Measurements from ENCODE around the gene DDN.

Gene DDN

DNA sequence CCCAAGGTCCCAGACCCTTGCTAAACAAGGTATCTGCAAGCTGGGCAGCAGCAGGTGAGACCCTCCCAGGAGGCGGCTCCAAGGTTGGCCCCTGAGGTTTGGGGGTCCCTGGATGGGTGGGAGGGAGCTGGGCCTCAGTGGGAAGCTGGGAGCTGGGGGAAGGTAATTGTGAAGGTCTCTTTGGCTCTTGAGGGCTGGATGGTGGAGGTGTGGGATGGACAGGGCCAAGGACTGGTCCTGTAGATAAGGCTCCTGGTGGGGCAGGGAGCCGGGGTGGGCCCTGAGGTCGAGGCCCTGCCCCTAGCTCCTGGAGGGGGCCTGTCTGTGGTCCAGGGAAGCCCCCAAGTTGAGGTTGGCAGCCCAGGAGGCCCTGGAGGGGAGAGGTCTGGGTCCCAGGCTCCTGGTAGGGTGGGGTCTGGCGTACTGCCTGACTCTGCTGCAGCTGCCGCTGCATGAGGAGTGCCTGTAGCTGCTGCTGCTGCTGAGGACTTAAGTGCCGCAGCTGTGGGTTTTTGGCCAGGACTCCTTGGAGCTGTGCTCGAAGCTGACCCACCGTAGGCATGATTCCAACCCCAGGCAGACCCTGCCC is 32.5 kb upstream of the DDN start:
- no peak overlapping the region for H3K4me3 ChIP-seq (ENCODE audit: low read length)
- no peak for DNase-seq (ENCODE audit: low read depth)
- TF ChIP-seq, protein P1, sequence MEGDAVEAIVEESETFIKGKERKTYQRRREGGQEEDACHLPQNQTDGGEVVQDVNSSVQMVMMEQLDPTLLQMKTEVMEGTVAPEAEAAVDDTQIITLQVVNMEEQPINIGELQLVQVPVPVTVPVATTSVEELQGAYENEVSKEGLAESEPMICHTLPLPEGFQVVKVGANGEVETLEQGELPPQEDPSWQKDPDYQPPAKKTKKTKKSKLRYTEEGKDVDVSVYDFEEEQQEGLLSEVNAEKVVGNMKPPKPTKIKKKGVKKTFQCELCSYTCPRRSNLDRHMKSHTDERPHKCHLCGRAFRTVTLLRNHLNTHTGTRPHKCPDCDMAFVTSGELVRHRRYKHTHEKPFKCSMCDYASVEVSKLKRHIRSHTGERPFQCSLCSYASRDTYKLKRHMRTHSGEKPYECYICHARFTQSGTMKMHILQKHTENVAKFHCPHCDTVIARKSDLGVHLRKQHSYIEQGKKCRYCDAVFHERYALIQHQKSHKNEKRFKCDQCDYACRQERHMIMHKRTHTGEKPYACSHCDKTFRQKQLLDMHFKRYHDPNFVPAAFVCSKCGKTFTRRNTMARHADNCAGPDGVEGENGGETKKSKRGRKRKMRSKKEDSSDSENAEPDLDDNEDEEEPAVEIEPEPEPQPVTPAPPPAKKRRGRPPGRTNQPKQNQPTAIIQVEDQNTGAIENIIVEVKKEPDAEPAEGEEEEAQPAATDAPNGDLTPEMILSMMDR (conservative IDR thresholded peaks at IDR 0.05; ENCODE audit: low read length): no peak

DNA sequence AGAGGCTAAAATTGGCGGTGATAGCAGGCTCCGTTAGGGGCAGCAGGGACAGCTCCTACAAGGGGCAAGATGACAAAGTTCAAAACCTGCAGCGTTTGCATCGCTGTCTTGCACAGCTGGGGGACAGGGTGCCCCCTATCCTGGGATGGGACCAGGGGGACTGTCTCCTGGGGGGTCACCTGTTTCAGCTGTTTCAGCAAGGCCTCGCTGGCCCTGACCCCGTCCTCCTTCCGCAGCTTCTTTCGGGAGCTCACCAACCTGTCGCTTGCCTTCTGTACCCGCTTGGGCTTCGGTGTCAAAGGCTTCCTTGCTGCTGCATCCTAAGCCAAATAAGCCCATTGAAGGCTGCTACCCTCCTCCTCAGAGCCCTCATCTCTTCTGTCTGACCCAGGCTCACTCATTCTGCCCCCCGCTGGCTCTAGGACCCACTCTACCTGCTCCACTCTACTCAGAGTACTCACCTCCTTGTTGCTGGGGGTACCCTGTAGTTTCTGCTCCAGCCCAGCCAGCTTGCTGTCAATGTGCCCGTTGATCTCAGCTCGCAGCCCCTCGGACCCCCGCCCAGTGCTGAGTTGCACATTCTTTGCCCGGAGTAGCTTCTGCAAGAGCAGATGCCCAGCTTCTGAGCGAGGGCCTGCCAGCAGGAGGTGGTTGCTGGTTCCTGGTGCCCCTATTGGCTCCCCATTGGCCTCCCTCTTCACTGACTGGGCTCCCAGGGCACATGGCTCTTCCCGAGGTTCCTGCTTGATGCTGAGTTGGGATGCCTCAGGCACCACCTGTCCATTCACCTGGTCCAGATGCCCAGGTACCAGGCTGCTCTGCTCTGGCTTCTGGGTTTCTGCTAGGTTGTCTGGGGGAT is 31.8 kb upstream of the DDN start:
- no peak for DNase-seq (ENCODE audit: low read depth)
- no peak overlapping the region for H3K4me3 ChIP-seq (ENCODE audit: low read length)
- TF ChIP-seq, protein P1 (conservative IDR thresholded peaks at IDR 0.05; ENCODE audit: low read length): no peak

DNA sequence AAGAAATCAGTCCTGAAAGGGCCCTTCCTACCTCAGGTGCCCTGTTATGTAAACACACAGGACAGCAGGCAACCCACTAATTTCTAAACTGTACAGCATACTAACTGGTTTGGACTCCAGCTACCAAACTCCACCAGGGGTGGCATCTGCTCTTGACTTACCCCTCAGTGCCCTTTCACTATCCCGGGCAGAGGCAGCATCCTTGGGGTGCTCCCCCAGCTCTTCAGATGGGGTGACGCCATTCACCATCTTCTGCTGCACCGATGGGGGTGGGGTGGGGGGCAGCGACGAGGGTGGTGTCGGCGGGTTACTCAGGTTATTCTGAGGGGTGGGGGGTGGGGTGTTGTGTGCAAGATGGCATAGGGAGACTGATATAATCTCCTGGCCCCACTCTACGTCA is 30.9 kb upstream of the DDN start:
- TF ChIP-seq, protein P1 (conservative IDR thresholded peaks at IDR 0.05; ENCODE audit: low read length): no peak
- no peak overlapping the region for H3K4me3 ChIP-seq (ENCODE audit: low read length)
- DNase-seq (ENCODE audit: low read depth): no peak

DNA sequence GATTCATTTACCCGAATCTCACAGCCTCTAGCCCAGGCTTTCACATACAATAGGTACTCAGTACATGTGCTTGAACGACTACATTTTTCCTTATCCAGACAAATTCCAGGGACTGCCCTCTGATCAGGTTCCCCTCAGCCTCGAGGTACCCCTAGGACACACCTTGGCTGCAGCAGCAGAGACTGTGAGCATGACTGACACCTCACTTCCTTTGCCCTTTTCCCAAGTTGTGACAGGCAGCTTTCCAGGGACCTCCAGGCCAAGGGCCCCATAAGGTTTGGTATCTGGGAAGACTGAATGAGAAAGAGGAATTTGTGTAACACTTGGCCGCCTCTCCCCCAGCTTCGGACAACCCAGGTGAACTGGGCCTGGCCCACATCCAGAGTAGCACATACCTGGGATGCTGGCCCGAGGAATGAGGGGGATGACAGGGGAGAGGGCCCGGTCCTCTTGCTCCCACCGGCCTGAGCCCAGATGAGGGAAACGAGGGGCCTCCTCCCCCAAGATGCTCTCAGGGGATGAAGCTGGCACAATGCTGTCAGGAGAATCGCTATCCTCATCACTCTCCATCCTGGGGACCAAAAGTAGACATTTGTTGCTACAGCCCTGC is 29.6 kb upstream of the DDN start:
- DNase-seq (ENCODE audit: low read depth): no peak
- TF ChIP-seq, protein P1 (conservative IDR thresholded peaks at IDR 0.05; ENCODE audit: low read length): no peak
- no peak overlapping the region for H3K4me3 ChIP-seq (ENCODE audit: low read length)

DNA sequence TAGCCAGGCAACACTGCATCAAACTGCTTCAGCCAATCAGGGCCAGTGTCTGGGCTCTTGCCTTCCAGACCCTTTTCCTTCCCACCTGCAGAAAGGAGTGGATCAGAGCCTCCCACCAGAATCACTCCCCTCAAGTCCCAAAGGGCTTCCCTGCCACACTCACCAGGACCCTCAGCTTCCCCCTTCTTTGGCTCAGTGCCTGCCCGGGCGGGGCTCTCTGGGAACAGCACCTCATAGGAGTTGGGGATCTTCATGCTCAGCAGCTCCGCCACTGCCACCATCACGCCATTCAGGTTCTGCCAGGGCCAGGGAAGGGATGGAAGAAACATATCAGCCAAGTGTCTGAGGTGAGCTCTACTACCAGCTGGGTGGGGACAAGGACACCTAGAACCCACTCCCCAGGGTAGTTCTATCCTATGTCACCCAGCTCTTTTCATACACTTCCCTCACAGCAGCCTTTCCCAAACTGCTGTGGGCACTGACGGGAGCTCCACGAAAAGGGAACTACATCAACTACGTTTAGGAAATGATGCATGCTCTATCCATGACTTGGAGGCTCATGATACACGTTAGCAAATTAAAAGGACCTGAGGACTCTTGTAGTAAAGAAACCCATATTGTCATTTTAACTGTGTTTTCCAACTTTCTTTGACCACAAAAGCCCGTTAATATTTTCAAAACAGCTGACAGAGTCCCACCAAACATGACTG is 28.8 kb upstream of the DDN start:
- no peak for DNase-seq (ENCODE audit: low read depth)
- H3K4me3 ChIP-seq (ENCODE audit: low read length): no peak overlapping the region
- TF ChIP-seq, protein P1 (conservative IDR thresholded peaks at IDR 0.05; ENCODE audit: low read length): no peak

DNA sequence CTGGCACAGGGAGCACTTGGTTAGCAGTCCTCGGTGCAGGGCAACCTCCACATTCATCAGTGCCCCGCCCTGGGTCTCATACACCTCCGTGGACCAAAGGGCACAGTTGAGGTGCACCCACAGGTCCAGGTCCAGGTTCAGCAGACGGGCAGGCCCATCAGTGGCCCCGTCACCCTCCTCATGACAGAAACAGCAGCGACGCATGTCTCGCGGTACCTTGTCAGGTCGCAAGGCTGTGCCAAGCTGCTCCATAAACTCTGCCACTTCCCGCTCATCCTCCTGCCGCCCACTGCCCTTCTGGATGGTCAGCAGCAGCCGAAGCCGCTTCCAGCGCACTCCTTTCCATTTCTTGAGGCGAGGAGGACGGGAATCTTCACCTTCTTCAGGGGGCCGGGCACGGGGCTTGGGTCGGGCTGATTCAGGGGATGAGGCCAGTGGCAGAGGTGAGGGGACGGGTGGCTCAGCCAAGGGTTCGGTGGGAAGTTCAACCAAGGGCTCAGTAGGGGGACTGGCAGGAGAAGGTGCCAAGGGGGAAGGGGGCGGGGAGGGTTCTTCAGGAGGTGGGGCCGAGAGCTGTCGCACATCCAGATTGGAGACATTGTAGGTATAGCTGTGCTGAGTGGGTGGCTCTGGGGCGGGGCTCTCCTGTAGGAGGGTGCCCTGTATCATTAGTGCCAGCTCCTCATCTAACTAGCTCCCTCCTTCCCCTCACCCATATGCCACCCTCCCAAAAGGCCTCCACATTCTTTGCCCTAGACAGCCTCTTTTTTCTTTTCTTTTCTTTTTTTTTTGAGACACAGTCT is 27.7 kb upstream of the DDN start:
- TF ChIP-seq, protein P1 (conservative IDR thresholded peaks at IDR 0.05; ENCODE audit: low read length): no peak
- DNase-seq (ENCODE audit: low read depth): no peak
- no peak overlapping the region for H3K4me3 ChIP-seq (ENCODE audit: low read length)

Data from AG10803 (cell line).